IMR-90 (cell line): ENCODE results near the gene MYL6. TPM values are rescaled to one million over a fixed set of nuclear protein-coding genes. Genes with fewer than 3 reads are reported as not detected.

Experiments used
- ATAC-seq: fragments of 200-7000 bp; cut with Tn5 transposase; 2 replicates; pipeline ENCODE4 v1.9.1; 2020; ENCODE audit warnings: low read depth, mild to moderate bottlenecking, moderate library complexity
- BruUV-seq: library from RNA; stranded (reverse); fragments of 400-500 nt; replicated peaks from 2 replicates; lab custom pipeline; 2021; lab: Mats Ljungman, UMichigan
- CTCF ChIA-PET: fragments of 300-600 bp; formaldehyde crosslinking; extraction: SDS; loops from one replicate; lab custom pipeline; 2021; ENCODE audit warnings: antibody characterized with exemption; lab: Yijun Ruan, JAX
- POLR2A ChIA-PET: fragments of 300-600 bp; sonication (Branson Sonifier 250); formaldehyde crosslinking; loops from one replicate; lab custom pipeline; 2022; ENCODE audit warnings: antibody characterized with exemption; ENCODE audit not compliant: unreplicated experiment; lab: Charles Lee
- DNase-seq: peaks from one replicate; pipeline ENCODE4 v3.0.0; 2013
- H2AFZ ChIP-seq: replicated peaks from 2 replicates; pipeline ENCODE3; 2013; ENCODE audit warnings: low read length, mild to moderate bottlenecking; ENCODE audit not compliant: poor library complexity
- H2AK5ac ChIP-seq: 2 replicates; pipeline ENCODE4 v1.6.1; 2013; ENCODE audit warnings: low read depth, low read length, inconsistent platforms
- H2AK9ac ChIP-seq: replicated peaks from 2 replicates; pipeline ENCODE3; 2013; ENCODE audit warnings: mild to moderate bottlenecking, low read depth, low read length, moderate library complexity; ENCODE audit not compliant: poor library complexity
- H2BK120ac ChIP-seq: 2 replicates; pipeline ENCODE4 v1.6.1; 2013; ENCODE audit warnings: low read depth, low read length, inconsistent platforms
- H2BK15ac ChIP-seq: 3 replicates; pipeline ENCODE4 v1.6.1; 2013; ENCODE audit warnings: low read depth, low read length, inconsistent platforms
- H2BK20ac ChIP-seq: 2 replicates; pipeline ENCODE4 v1.6.1; 2013; ENCODE audit warnings: low read depth, mild to moderate bottlenecking, inconsistent platforms, low read length, moderate library complexity
- H2BK5ac ChIP-seq: 2 replicates; pipeline ENCODE4 v1.6.1; 2013; ENCODE audit warnings: mild to moderate bottlenecking, low read depth, low read length, inconsistent platforms; ENCODE audit not compliant: poor library complexity, severe bottlenecking
- H3K14ac ChIP-seq: replicated peaks from 2 replicates; pipeline ENCODE4 v1.6.1; 2013; ENCODE audit warnings: low read depth, low read length, inconsistent platforms
- H3K18ac ChIP-seq: 2 replicates; pipeline ENCODE4 v1.6.1; 2013; ENCODE audit warnings: low read depth, low read length, control low read depth
- H3K23ac ChIP-seq: 2 replicates; pipeline ENCODE4 v1.6.1; 2013; ENCODE audit warnings: low read depth, low read length, inconsistent platforms
- H3K27ac ChIP-seq: 2 replicates; pipeline ENCODE4 v1.5.1; 2013; ENCODE audit warnings: mild to moderate bottlenecking, control low read depth, low read length; ENCODE audit not compliant: insufficient read depth
- H3K27me3 ChIP-seq: 2 replicates; pipeline ENCODE4 v1.6.1; 2013; ENCODE audit warnings: low read length; ENCODE audit not compliant: control insufficient read depth, insufficient read depth
- H3K36me3 ChIP-seq: 2 replicates; pipeline ENCODE4 v1.6.1; 2013; ENCODE audit warnings: low read length, mixed read lengths; ENCODE audit not compliant: control insufficient read depth, insufficient read depth
- H3K4ac ChIP-seq: 2 replicates; pipeline ENCODE4 v1.6.1; 2013; ENCODE audit warnings: low read depth, low read length, inconsistent platforms
- H3K4me1 ChIP-seq: 2 replicates; pipeline ENCODE4 v1.6.1; 2013; ENCODE audit warnings: low read length, mixed read lengths; ENCODE audit not compliant: control insufficient read depth, insufficient read depth
- H3K4me2 ChIP-seq: 2 replicates; pipeline ENCODE4 v1.6.1; 2013; ENCODE audit warnings: low read depth, mild to moderate bottlenecking, control low read depth, low read length, moderate library complexity
- H3K4me3 ChIP-seq: 2 replicates; pipeline ENCODE4 v1.5.1; 2013; ENCODE audit warnings: low read depth, mild to moderate bottlenecking, control low read depth, low read length, moderate library complexity; ENCODE audit not compliant: insufficient read depth
- H3K56ac ChIP-seq: 2 replicates; pipeline ENCODE4 v1.6.1; 2013; ENCODE audit warnings: low read length, inconsistent platforms; ENCODE audit not compliant: insufficient read depth; ENCODE audit errors: extremely low read depth
- H3K79me1 ChIP-seq, 2 experiments: 2 replicates each; pipeline ENCODE4 v1.6.1; 2013; ENCODE audit warnings: low read length in 2 of 2, inconsistent platforms in 1 of 2, low read depth in 1 of 2
- H3K9ac ChIP-seq: 2 replicates; pipeline ENCODE4 v1.6.1; 2013; ENCODE audit warnings: low read depth, low read length, control low read depth
- H3K9me1 ChIP-seq: 2 replicates; pipeline ENCODE4 v1.6.1; 2013; ENCODE audit warnings: low read length, inconsistent platforms; ENCODE audit not compliant: insufficient read depth
- H3K9me3 ChIP-seq: 2 replicates; pipeline ENCODE4 v1.6.1; 2013; ENCODE audit warnings: low read length; ENCODE audit not compliant: control insufficient read depth, insufficient read depth
- H4K20me1 ChIP-seq: 2 replicates; pipeline ENCODE4 v1.6.1; 2013; ENCODE audit warnings: low read length, inconsistent platforms; ENCODE audit not compliant: insufficient read depth
- H4K5ac ChIP-seq: 2 replicates; pipeline ENCODE4 v1.6.1; 2013; ENCODE audit warnings: mild to moderate bottlenecking, low read depth, low read length, control low read depth
- H4K8ac ChIP-seq, 2 experiments: 2 replicates each; pipeline ENCODE4 v1.6.1; 2013; ENCODE audit warnings: low read depth in 2 of 2, low read length in 2 of 2, control low read depth in 1 of 2, inconsistent platforms in 1 of 2
- H4K91ac ChIP-seq: 2 replicates; pipeline ENCODE4 v1.6.1; 2013; ENCODE audit warnings: low read depth, low read length, inconsistent platforms; ENCODE audit not compliant: insufficient read depth
- BHLHE40 ChIP-seq: fragments of 150-350 bp; IDR thresholded peaks from 2 replicates; pipeline ENCODE4 v1.6.1; 2016; ENCODE audit warnings: mild to moderate bottlenecking, low read depth, low read length
- CEBPB ChIP-seq: IDR thresholded peaks from 2 replicates; pipeline ENCODE4 v1.6.1; 2012; ENCODE audit warnings: low read depth, low read length, improper control_type of control experiment
- CHD1 ChIP-seq: IDR thresholded peaks from 2 replicates; pipeline ENCODE4 v1.6.1; 2012; ENCODE audit warnings: low read depth, low read length, improper control_type of control experiment
- CTCF ChIP-seq: conservative IDR thresholded peaks from 2 replicates; pipeline ENCODE4 v1.5.1; 2012; ENCODE audit warnings: mild to moderate bottlenecking, low read depth, low read length, improper control_type of control experiment
- MAFK ChIP-seq: IDR thresholded peaks from 2 replicates; pipeline ENCODE4 v1.6.1; 2012; ENCODE audit warnings: low read depth, low read length, improper control_type of control experiment
- MAZ ChIP-seq: IDR thresholded peaks from 2 replicates; pipeline ENCODE4 v1.6.1; 2012; ENCODE audit warnings: low read depth, mild to moderate bottlenecking, low read length, improper control_type of control experiment, moderate library complexity, borderline replicate concordance
- NFE2L2 ChIP-seq: fragments of 150-350 bp; IDR thresholded peaks from 2 replicates; pipeline ENCODE4 v1.6.1; 2016; ENCODE audit warnings: low read depth, mild to moderate bottlenecking, low read length
- POLR2A ChIP-seq: IDR thresholded peaks from 2 replicates; pipeline ENCODE4 v1.6.1; 2012; ENCODE audit warnings: mild to moderate bottlenecking, low read depth, low read length
- RAD21 ChIP-seq: IDR thresholded peaks from 2 replicates; pipeline ENCODE4 v1.6.1; 2012; ENCODE audit warnings: low read length, improper control_type of control experiment
- RCOR1 ChIP-seq: IDR thresholded peaks from 2 replicates; pipeline ENCODE4 v1.6.1; 2012; ENCODE audit warnings: mild to moderate bottlenecking, low read length, improper control_type of control experiment; ENCODE audit not compliant: insufficient replicate concordance
- RFX5 ChIP-seq: IDR thresholded peaks from 2 replicates; pipeline ENCODE4 v1.8.0; 2012; ENCODE audit warnings: low read depth, mild to moderate bottlenecking, low read length, moderate library complexity
- SMC3 ChIP-seq: fragments of 150-350 bp; IDR thresholded peaks from 2 replicates; pipeline ENCODE4 v1.6.1; 2016; ENCODE audit warnings: low read depth, mild to moderate bottlenecking, antibody characterized with exemption, low read length, moderate library complexity
- USF2 ChIP-seq: fragments of 150-350 bp; IDR thresholded peaks from 2 replicates; pipeline ENCODE4 v1.6.1; 2017; ENCODE audit warnings: mild to moderate bottlenecking, antibody characterized with exemption, low read length, low read depth
- WGBS, 2 experiments: methylation state at CpG; one replicate each; pipeline versions ENCODE4 v1.1.5 to v1.1.7; 2013; ENCODE audit warnings: missing lambda C conversion rate in 2 of 2; ENCODE audit not compliant: insufficient read length in 1 of 2; ENCODE audit errors: extremely low coverage in 2 of 2; 5-methylcytosine and 5-hydroxymethylcytosine counted together
- dilution Hi-C: fragments of 300-500 bp; cut with HindIII; formaldehyde crosslinking; loops from one replicate; pipeline ENCODE4 v1.14.3; 2018; ENCODE audit warnings: low sequenced_read_pairs; ENCODE audit not compliant: unreplicated experiment
- in situ Hi-C: fragments of 300-500 bp; cut with MboI; formaldehyde crosslinking; loops from 3 replicates; pipeline ENCODE4 v1.14.3; 2019; ENCODE audit warnings: low sequenced_read_pairs, inconsistent platforms, mixed read lengths
- intact Hi-C: fragments of 100-400 bp; cut with micrococcal nuclease; formaldehyde crosslinking; loops from 2 replicates; pipeline ENCODE4 v1.10.0; 2022
- polyA plus RNA-seq, 3 experiments: library from polyadenylated mRNA; depleted of rRNA; stranded (reverse); fragments of >200 nt; gene quantifications; 2 replicates each; pipeline ENCODE4 v1.2.3, GENCODE V29; 2012; ENCODE audit warnings: low replicate concordance in 1 of 3
- total RNA-seq: library from RNA; depleted of rRNA; stranded (reverse); fragments of >200 nt; gene quantifications from 2 replicates; pipeline ENCODE4 v1.2.3, GENCODE V29; 2012

The MYL6 gene
- total and polyA plus RNA-seq, 2 of the 4 experiments (the other 2 are of a cell fraction) = 4,816 to 6,979 TPM

- Histone ChIP-seq H2AK9ac (peak within 1 kb of the TSS; percentile 95), H3K14ac (peak within 1 kb of the TSS; percentile 85), H2BK20ac (no peak within 1 kb of the TSS), H3K9me1 (no peaks in the 10 kb centered on the region), H2AFZ (peak within 1 kb of the TSS; percentile 88), H3K18ac (peak within 1 kb of the TSS; percentile 7), H4K8ac (peak within 1 kb of the TSS; percentile 36 to 72; a peak in 2 of 4 replicates), H3K56ac (peak within 1 kb of the TSS; percentile 78), H2BK120ac (0 out of 2 replicates have a peak within 1 kb of the TSS, but pooled peaks have one; percentile 37), H2BK15ac (peak within 1 kb of the TSS; percentile 31; the same call in 1 of the 3 replicates), H3K79me1 (peaks cover 45 to 70% of the 10 kb centered on the region in 2 experiments), H3K9me3 (no peaks in the 10 kb centered on the region), H3K4me1 (peaks cover 6% of the 10 kb centered on the region; the same call in 1 of the 2 replicates), H2AK5ac (peak within 1 kb of the TSS; percentile 97), H3K27me3 (no peaks in the 10 kb centered on the region), H2BK5ac (peak within 1 kb of the TSS; percentile 61), H4K5ac (0 out of 2 replicates have a peak within 1 kb of the TSS, but pooled peaks have one; percentile 4), H4K20me1 (no peaks in the 10 kb centered on the region), H3K27ac (peak within 1 kb of the TSS; percentile 44), H3K4ac (peak within 1 kb of the TSS; percentile 73), H3K4me2 (peak within 1 kb of the TSS; percentile 92), H3K9ac (peak within 1 kb of the TSS; percentile 91), H3K4me3 (peak within 1 kb of the TSS; percentile 75), H4K91ac (peak within 1 kb of the TSS; percentile 87), H3K36me3 (peaks cover 24% of the 10 kb centered on the region), H3K23ac (peak within 1 kb of the TSS; percentile 88)
- ChIA-PET CTCF (interaction anchor here (1.0 to 1.3 kb wide), 3 partner anchors 10 to 81 kb away, joined by 4 to 10 read pairs (median 6); partner anchors contain the start of genes SMARCC2 and ZC3H10), POLR2A (interaction anchor here (0.6 to 1.9 kb wide), 5 partner anchors 8 to 94 kb away, joined by 3 to 8 read pairs (median 3); partner anchors contain the start of genes MYL6, RNF41 and ZC3H10)
- BruUV-seq = TSS peak; percentile 73
- WGBS, 2 experiments = 3% methylated on average over 8 of the region's 49 CpGs; no CpG with 5 or more reads in 1 of the 2 experiments
- DNase-seq (peak; percentile 100), ATAC-seq (peak; percentile 93)
- dilution Hi-C loops = no loop called here
- in situ Hi-C loops = loop anchor here (5.0 kb wide), 1 partner anchor 59 kb away; the partner anchor contains the start of gene SMARCC2
- intact Hi-C loops = loop anchor here (2.0 kb wide), 2 partner anchors 31 to 61 kb away; partner anchors contain the start of genes MYL6 and SMARCC2
- TF ChIP-seq RFX5 (no peak), RAD21 (no peak), RCOR1 (no peak), SMC3 (no peak), CTCF (no peak), MAZ (peak; percentile 63; the same call in 1 of the 2 replicates), CHD1 (no peak), POLR2A (peak; percentile 71; the same call in 1 of the 2 replicates), USF2 (peak; percentile 90), NFE2L2 (no peak), CEBPB (0 out of 2 replicates have a peak, but pooled peaks have one; percentile 42), MAFK (no peak), BHLHE40 (peak; percentile 95)
These were observed 30.1 kb upstream of the MYL6 start, which contains the start of gene ESYT1 for GRCh38 chr12:56127888-56128669. Gene ESYT1, plus strand, starts transcription at chr12:56128267. Its CDS starts 53 bp downstream, at chr12:56128320.
